A549 (cell line): Measurements from ENCODE around the gene RAB29. TPM values are rescaled to one million over a fixed set of nuclear protein-coding genes. Genes with fewer than 3 reads are reported as not detected.

ENCODE experiments used
- ATAC-seq, 2 experiments: fragments of 200-7000 bp in 1 of 2; fragments of >200 bp in 1 of 2; cut with Nextera tagmentation in 1 of 2; cut with Tn5 transposase in 1 of 2; 3 replicates each; pipeline versions ENCODE4 v1.8.0 to v1.9.1; 2018 to 2020; ENCODE audit warnings: mild to moderate bottlenecking in 1 of 2, moderate library complexity in 1 of 2
- CTCF ChIA-PET: fragments of 300-600 bp; sonication (Branson Sonifier 250); formaldehyde crosslinking; extraction: SDS; loops from one replicate; lab custom pipeline; 2021; ENCODE audit warnings: antibody characterized with exemption, inconsistent platforms; lab: Yijun Ruan, JAX
- POLR2A ChIA-PET: fragments of 350-600 bp; formaldehyde crosslinking; extraction: SDS; loops from one replicate; lab custom pipeline; 2021; ENCODE audit warnings: antibody characterized with exemption, inconsistent platforms; lab: Yijun Ruan, JAX
- DNase-seq, 2 experiments: peaks; one replicate each; pipeline versions ENCODE4 v3.0.0 to v3.0.0-alpha.2; 2011 to 2016; ENCODE audit warnings: low read depth in 1 of 2, low spot score in 1 of 2
- FAIRE-seq: peaks from 2 replicates; lab custom pipeline; 2011; peaks lifted over from hg19 to GRCh38; lab: Jason Lieb, UNC
- H3K27ac ChIP-seq, 2 experiments: fragments of >200 bp; sonication (Bioruptor Twin); formaldehyde crosslinking; 3 replicates each; pipeline ENCODE4 v1.5.1; 2016 to 2017
- H3K4me1 ChIP-seq: fragments of >200 bp; sonication (Bioruptor Twin); formaldehyde crosslinking; 3 replicates; pipeline ENCODE4 v1.6.1; 2016
- H3K4me2 ChIP-seq: fragments of >200 bp; sonication (Bioruptor Twin); formaldehyde crosslinking; 3 replicates; pipeline ENCODE4 v1.6.1; 2016
- H3K4me3 ChIP-seq: fragments of >200 bp; sonication (Bioruptor Twin); formaldehyde crosslinking; 3 replicates; pipeline ENCODE4 v1.5.1; 2016
- H3K9me3 ChIP-seq: fragments of >200 bp; sonication (Bioruptor Twin); formaldehyde crosslinking; 3 replicates; pipeline ENCODE4 v1.6.1; 2016
- ATOH8 ChIP-seq: fragments of 250-450 bp; sonication (Bioruptor Pico); IDR thresholded peaks from 2 replicates; pipeline ENCODE4 v1.5.0; 2020; ENCODE audit warnings: low read depth, mild to moderate bottlenecking, moderate library complexity
- EHMT2 ChIP-seq: fragments of 200-600 bp; sonication (generic); IDR thresholded peaks from 2 replicates; pipeline ENCODE4 v1.6.1; 2016; ENCODE audit warnings: antibody characterized with exemption, low read depth, mild to moderate bottlenecking, moderate library complexity
- JUN ChIP-seq, 2 experiments: fragments of >200 bp; sonication (Bioruptor Twin); formaldehyde crosslinking; IDR thresholded peaks; 2 replicates in 1 of 2; 3 replicates in 1 of 2; pipeline ENCODE4 v1.6.1; 2016 to 2017
- KDM5A ChIP-seq: fragments of 200-600 bp; sonication (generic); IDR thresholded peaks from 2 replicates; pipeline ENCODE4 v1.6.1; 2016; ENCODE audit warnings: antibody characterized with exemption, mild to moderate bottlenecking
- NR3C1 ChIP-seq: fragments of >200 bp; sonication (Bioruptor Twin); formaldehyde crosslinking; IDR thresholded peaks from 3 replicates; pipeline ENCODE4 v1.6.1; 2017
- PHF8 ChIP-seq: fragments of 200-600 bp; sonication (generic); IDR thresholded peaks from 2 replicates; pipeline ENCODE4 v1.6.1; 2016; ENCODE audit warnings: low read depth, mild to moderate bottlenecking, antibody characterized with exemption, moderate library complexity, borderline replicate concordance
- POLR2AphosphoS2 ChIP-seq: conservative IDR thresholded peaks from 2 replicates; pipeline ENCODE4 v1.6.1; 2012; ENCODE audit warnings: low read length, improper control_type of control experiment, inconsistent platforms
- RARB ChIP-seq: fragments of 250-450 bp; sonication (Bioruptor Pico); IDR thresholded peaks from 2 replicates; pipeline ENCODE4 v1.8.0; 2021; ENCODE audit warnings: mild to moderate bottlenecking, moderate library complexity
- RCOR1 ChIP-seq: fragments of 150-350 bp; IDR thresholded peaks from 2 replicates; pipeline ENCODE4 v1.6.1; 2014; ENCODE audit warnings: antibody characterized with exemption, low read length, low read depth
- REST ChIP-seq: fragments of 200-600 bp; sonication (generic); IDR thresholded peaks from 2 replicates; pipeline ENCODE4 v1.6.1; 2016; ENCODE audit warnings: antibody characterized with exemption, mild to moderate bottlenecking, moderate library complexity
- ZNF302 ChIP-seq: fragments of 250-450 bp; sonication (Bioruptor Pico); IDR thresholded peaks from 2 replicates; pipeline ENCODE4 v1.9.0; 2021; ENCODE audit warnings: inconsistent platforms, mild to moderate bottlenecking, moderate library complexity
- WGBS: methylation state at CpG from one replicate; pipeline ENCODE4 v1.1.6; 2017; ENCODE audit errors: missing lambda C conversion rate; 5-methylcytosine and 5-hydroxymethylcytosine counted together
- polyA plus RNA-seq, 4 experiments: library from polyadenylated mRNA; depleted of rRNA in 3 of 4; stranded (reverse); fragments of >200 nt; fragmentation: RNase III in 1 of 4; extraction: RNeasy Plus Mini Kit Qiagen cat#74134 plus additional on column Dnase treatment in 1 of 4; gene quantifications; 2 replicates in 3 of 4; 3 replicates in 1 of 4; pipeline ENCODE4 v1.2.3, GENCODE V29; 2011 to 2017
- TF ChIP-seq, protein P1 (sequence below): fragments of >200 bp; sonication (Bioruptor Twin); formaldehyde crosslinking; IDR thresholded peaks from 3 replicates; pipeline ENCODE4 v1.5.1; 2016
- TF ChIP-seq, protein P2 (sequence below): fragments of 150-350 bp; IDR thresholded peaks from 2 replicates; pipeline ENCODE4 v1.6.1; 2014; ENCODE audit warnings: low read depth, mild to moderate bottlenecking, low read length
- TF ChIP-seq, protein P3 (sequence below): fragments of >200 bp; sonication (Bioruptor Twin); formaldehyde crosslinking; IDR thresholded peaks from 2 replicates; pipeline ENCODE4 v1.6.1; 2016

The RAB29 gene
- polyA plus RNA-seq, 2 of the 4 experiments (the other 2 are of a cell fraction), result 9.8 to 17.9 TPM

DNA sequence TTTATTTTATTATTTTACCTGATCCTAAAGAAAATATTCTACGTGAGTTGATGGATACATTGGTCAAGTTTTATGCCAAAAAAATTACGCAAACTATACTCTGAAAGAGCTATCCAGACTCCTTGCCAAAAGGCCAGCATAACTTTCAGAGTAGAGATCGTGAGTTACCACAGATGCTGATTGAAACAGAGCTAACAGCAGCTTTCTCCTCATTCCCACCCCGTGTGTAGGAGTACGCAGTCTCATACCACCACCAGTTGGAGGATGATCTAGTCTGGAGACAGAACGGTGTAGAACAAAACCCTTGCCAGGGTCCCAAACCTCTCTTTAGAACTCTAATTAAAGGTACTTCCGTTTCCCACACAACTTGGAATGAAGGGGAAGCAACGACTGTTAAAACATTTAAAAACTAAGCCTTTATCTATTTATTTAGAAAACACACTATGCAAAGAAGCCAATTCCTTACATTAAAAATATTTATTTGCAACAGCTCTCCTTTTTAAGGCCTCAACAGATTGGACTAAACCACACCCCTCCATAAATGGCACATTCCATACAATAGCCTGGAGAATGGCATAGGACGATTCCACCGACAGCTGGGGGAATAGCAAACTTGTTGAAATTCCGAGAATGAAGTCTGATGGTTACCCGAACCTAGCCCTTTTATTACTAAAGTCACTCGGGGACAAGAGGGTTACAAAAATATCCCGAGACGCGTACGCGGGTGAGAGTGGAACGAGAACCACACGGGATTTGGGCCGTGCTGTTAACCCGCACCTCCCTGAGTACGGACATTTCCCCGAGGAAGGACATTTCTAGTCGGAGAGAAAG, 26.7 kb downstream of the RAB29 start (continued):
- peak; percentile 93 for TF ChIP-seq REST
- TF ChIP-seq, protein P1, sequence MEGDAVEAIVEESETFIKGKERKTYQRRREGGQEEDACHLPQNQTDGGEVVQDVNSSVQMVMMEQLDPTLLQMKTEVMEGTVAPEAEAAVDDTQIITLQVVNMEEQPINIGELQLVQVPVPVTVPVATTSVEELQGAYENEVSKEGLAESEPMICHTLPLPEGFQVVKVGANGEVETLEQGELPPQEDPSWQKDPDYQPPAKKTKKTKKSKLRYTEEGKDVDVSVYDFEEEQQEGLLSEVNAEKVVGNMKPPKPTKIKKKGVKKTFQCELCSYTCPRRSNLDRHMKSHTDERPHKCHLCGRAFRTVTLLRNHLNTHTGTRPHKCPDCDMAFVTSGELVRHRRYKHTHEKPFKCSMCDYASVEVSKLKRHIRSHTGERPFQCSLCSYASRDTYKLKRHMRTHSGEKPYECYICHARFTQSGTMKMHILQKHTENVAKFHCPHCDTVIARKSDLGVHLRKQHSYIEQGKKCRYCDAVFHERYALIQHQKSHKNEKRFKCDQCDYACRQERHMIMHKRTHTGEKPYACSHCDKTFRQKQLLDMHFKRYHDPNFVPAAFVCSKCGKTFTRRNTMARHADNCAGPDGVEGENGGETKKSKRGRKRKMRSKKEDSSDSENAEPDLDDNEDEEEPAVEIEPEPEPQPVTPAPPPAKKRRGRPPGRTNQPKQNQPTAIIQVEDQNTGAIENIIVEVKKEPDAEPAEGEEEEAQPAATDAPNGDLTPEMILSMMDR, result no peak

DNA sequence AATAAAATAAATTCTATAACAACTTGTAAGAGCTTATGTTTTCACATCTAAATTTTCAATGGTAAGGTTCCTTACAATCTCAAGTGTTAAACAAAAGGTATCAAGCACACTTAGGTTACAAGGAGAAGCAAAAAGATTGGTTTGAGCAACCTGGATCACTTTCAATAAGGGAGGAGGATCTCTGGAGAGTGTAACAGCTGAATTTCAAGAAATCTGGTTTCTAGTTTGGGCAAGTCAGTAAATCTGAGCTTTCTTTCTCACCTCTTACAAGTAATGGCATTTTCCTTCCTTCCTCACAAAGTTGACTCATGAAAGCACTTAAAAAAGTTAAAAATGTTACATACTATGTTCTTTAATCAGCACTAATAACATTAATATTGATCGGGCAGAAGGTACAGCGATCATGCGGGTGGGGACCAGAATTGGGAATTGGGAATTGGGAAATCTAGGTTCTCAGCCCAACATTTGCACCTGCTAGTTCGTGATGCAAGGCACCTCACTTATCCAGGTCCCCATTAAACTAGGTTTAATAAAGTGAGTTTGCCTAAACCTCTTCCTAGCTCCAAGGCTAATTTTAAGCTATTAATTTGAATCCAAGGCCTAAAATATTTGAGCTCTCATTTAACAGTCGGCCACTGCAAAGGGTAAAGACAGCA, 28.4 kb downstream of the RAB29 start:
- no peaks in the 10 kb centered on the region for H3K9me3 ChIP-seq
- DNase-seq, result no peak
- POLR2A ChIA-PET, result no interaction called here

GRCh38 chr1:205744403-205744802, 30.9 kb downstream of the RAB29 start:
- DNase-seq, result no peak
- H3K9me3 ChIP-seq, result no peaks in the 10 kb centered on the region
- no peak for FAIRE-seq
- 92% methylated on average over 8 of the region's 8 CpGs for WGBS
- ATAC-seq, result no peak
- 0 out of 3 replicates have a peak overlapping the region, but pooled peaks have one; percentile 1 for H3K4me2 ChIP-seq
- ChIA-PET POLR2A (interaction anchor here (0.6 kb wide), 1 partner anchor 30 kb away, joined by 5 read pairs; no protein-coding TSS in a partner anchor), CTCF (interaction anchor here (1.1 to 1.2 kb wide), 2 partner anchors 33 to 233 kb away, joined by 3 to 4 read pairs; no protein-coding TSS in a partner anchor)
- TF ChIP-seq ATOH8 (no peak), RARB (no peak), ZNF302 (no peak), PHF8 (no peak), EHMT2 (no peak), KDM5A (no peak), RCOR1 (no peak), NR3C1 (no peak)
- TF ChIP-seq, protein P2, sequence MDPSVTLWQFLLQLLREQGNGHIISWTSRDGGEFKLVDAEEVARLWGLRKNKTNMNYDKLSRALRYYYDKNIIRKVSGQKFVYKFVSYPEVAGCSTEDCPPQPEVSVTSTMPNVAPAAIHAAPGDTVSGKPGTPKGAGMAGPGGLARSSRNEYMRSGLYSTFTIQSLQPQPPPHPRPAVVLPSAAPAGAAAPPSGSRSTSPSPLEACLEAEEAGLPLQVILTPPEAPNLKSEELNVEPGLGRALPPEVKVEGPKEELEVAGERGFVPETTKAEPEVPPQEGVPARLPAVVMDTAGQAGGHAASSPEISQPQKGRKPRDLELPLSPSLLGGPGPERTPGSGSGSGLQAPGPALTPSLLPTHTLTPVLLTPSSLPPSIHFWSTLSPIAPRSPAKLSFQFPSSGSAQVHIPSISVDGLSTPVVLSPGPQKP, result no peak
- TF ChIP-seq, protein P3, sequence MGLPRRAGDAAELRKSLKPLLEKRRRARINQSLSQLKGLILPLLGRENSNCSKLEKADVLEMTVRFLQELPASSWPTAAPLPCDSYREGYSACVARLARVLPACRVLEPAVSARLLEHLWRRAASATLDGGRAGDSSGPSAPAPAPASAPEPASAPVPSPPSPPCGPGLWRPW, result no peak
- no peak overlapping the region for H3K27ac ChIP-seq
- peaks cover 61% of the 10 kb centered on the region for H3K4me1 ChIP-seq
- no peak overlapping the region for H3K4me3 ChIP-seq

More for the DNA sequence above, 28.4 kb downstream of the RAB29 start:
- CTCF ChIA-PET, result interaction anchor here (1.3 to 1.7 kb wide), 2 partner anchors 89 to 155 kb away, joined by 3 read pairs; no protein-coding TSS in a partner anchor
- WGBS, result 73% methylated on average over 5 of the region's 5 CpGs
- H3K4me1 ChIP-seq, result peaks cover 48% of the 10 kb centered on the region
- ATAC-seq (no peak), FAIRE-seq (no peak)
- H3K4me3 ChIP-seq, result peak overlapping the region; percentile 99; the same call in 1 of the 3 replicates
- H3K4me2 ChIP-seq, result peak overlapping the region; percentile 98
- TF ChIP-seq JUN (IDR thresholded peaks at IDR 0.05) (peak in 1 of 2 experiments; percentile 28; a peak in 1 of 5 replicates), REST (0 out of 2 replicates have a peak, but pooled peaks have one; percentile 18), POLR2AphosphoS2 (0 out of 2 replicates have a peak, but pooled peaks have one; percentile 59), RCOR1 (no peak)
- H3K27ac ChIP-seq, result no peak overlapping the region
